CD14-positive monocyte (primary cell): Measurements from ENCODE around the gene MYO7B. TPM values are rescaled to one million over a fixed set of nuclear protein-coding genes. Genes with fewer than 3 reads are reported as not detected.

Experiments used
- DNase-seq, 3 donors: peaks; one replicate each; pipeline ENCODE4 v3.0.0-alpha.2; 2011 to 2022
- H2AFZ ChIP-seq: 2 replicates; pipeline ENCODE4 v1.6.0; 2012; ENCODE audit warnings: mild to moderate bottlenecking, low read depth, low read length, inconsistent platforms; ENCODE audit not compliant: insufficient read depth, poor library complexity, severe bottlenecking
- H3K27ac ChIP-seq, 2 donors: 1 replicate in 1 of 2; 2 replicates in 1 of 2; pipeline ENCODE4 v1.5.1; 2012 to 2013; ENCODE audit warnings: low read length in 2 of 2, control low read depth in 1 of 2, inconsistent platforms in 1 of 2, low read depth in 1 of 2, mild to moderate bottlenecking in 1 of 2
- H3K27me3 ChIP-seq, 2 donors: one replicate each; pipeline versions ENCODE4 v1.6.0 to v1.6.1; 2011 to 2013; ENCODE audit warnings: low read length in 2 of 2; ENCODE audit not compliant: control insufficient read depth in 2 of 2, insufficient read depth in 2 of 2
- H3K36me3 ChIP-seq, 2 donors: replicated peaks in 1 of 2; 1 replicate in 1 of 2; 2 replicates in 1 of 2; pipeline versions ENCODE4 v1.5.1 to v1.6.1; 2012 to 2013; ENCODE audit warnings: low read length in 2 of 2, control low read depth in 1 of 2, inconsistent platforms in 1 of 2, mild to moderate bottlenecking in 1 of 2; ENCODE audit not compliant: insufficient read depth in 2 of 2, control insufficient read depth in 1 of 2
- H3K4me1 ChIP-seq, 2 donors: 1 replicate in 1 of 2; 2 replicates in 1 of 2; pipeline versions ENCODE4 v1.5.1 to v1.6.1; 2012 to 2013; ENCODE audit warnings: low read length in 2 of 2, control low read depth in 1 of 2, inconsistent platforms in 1 of 2, mild to moderate bottlenecking in 1 of 2, moderate library complexity in 1 of 2; ENCODE audit not compliant: insufficient read depth in 2 of 2, control insufficient read depth in 1 of 2
- H3K4me2 ChIP-seq: replicated peaks from 2 replicates; pipeline ENCODE3; 2012; ENCODE audit warnings: low read length, moderate library complexity, mild to moderate bottlenecking; ENCODE audit not compliant: poor library complexity, severe bottlenecking; ENCODE audit errors: extremely low read depth
- H3K4me3 ChIP-seq, 3 experiments: fragments of 200-600 bp in 1 of 3; sonication (generic) in 1 of 3; replicated peaks in 1 of 3; 1 replicate in 2 of 3; 2 replicates in 1 of 3; pipeline ENCODE4 v1.5.1; 2011 to 2013; ENCODE audit warnings: low read length in 3 of 3, mild to moderate bottlenecking in 3 of 3, control low read depth in 2 of 3, low read depth in 2 of 3, inconsistent platforms in 1 of 3, moderate library complexity in 1 of 3
- H3K79me2 ChIP-seq: 2 replicates; pipeline ENCODE4 v1.6.0; 2012; ENCODE audit warnings: mild to moderate bottlenecking, control low read depth, inconsistent platforms, low read length, moderate library complexity; ENCODE audit not compliant: insufficient read depth
- H3K9ac ChIP-seq: 2 replicates; pipeline ENCODE4 v1.6.0; 2017; ENCODE audit warnings: low read length, mild to moderate bottlenecking; ENCODE audit not compliant: insufficient read depth, poor library complexity, severe bottlenecking
- H3K9me3 ChIP-seq, 2 donors: replicated peaks in 1 of 2; 1 replicate in 1 of 2; 2 replicates in 1 of 2; pipeline versions ENCODE4 v1.5.1 to v1.6.1; 2012 to 2013; ENCODE audit warnings: low read length in 2 of 2, control low read depth in 1 of 2; ENCODE audit not compliant: control insufficient read depth in 1 of 2, insufficient read depth in 1 of 2
- H4K20me1 ChIP-seq: 2 replicates; pipeline ENCODE4 v1.6.0; 2012; ENCODE audit warnings: mild to moderate bottlenecking, low read length, control low read depth, moderate library complexity; ENCODE audit not compliant: insufficient read depth
- H3K27ac Mint-ChIP-seq, 7 donors: one replicate each; pipeline ENCODE4 v1.8.0; 2020; ENCODE audit warnings: mild to moderate bottlenecking in 7 of 7, mixed read lengths in 7 of 7, moderate library complexity in 6 of 7, inconsistent platforms in 2 of 7
- H3K27me3 Mint-ChIP-seq, 3 donors: one replicate each; pipeline ENCODE4 v1.8.0; 2021 to 2022; ENCODE audit warnings: low read depth in 3 of 3, mild to moderate bottlenecking in 3 of 3, mixed read lengths in 3 of 3, moderate library complexity in 3 of 3, inconsistent platforms in 1 of 3
- H3K36me3 Mint-ChIP-seq, 2 donors: one replicate each; pipeline ENCODE4 v1.8.0; 2020; ENCODE audit warnings: mixed read lengths in 2 of 2, inconsistent platforms in 1 of 2, mild to moderate bottlenecking in 1 of 2
- H3K4me1 Mint-ChIP-seq: one replicate; pipeline ENCODE4 v1.8.0; 2020; ENCODE audit warnings: mild to moderate bottlenecking, mixed read lengths
- H3K4me3 Mint-ChIP-seq, 2 donors: one replicate each; pipeline ENCODE4 v1.8.0; 2020; ENCODE audit warnings: mild to moderate bottlenecking in 2 of 2, mixed read lengths in 2 of 2, moderate library complexity in 1 of 2
- H3K9me3 Mint-ChIP-seq, 7 donors: one replicate each; pipeline ENCODE4 v1.8.0; 2020 to 2022; ENCODE audit warnings: mixed read lengths in 7 of 7, mild to moderate bottlenecking in 6 of 7, moderate library complexity in 6 of 7, inconsistent platforms in 2 of 7
- CTCF ChIP-seq: fragments of 200-600 bp; IDR thresholded peaks from one replicate; pipeline ENCODE4 v1.8.0; 2022; ENCODE audit warnings: antibody characterized with exemption, mild to moderate bottlenecking
- WGBS: methylation state at CpG from one replicate; pipeline ENCODE4 v1.1.5; 2013; ENCODE audit warnings: missing lambda C conversion rate; ENCODE audit not compliant: insufficient coverage; 5-methylcytosine and 5-hydroxymethylcytosine counted together
- intact Hi-C, 2 donors: fragments of 100-400 bp; cut with micrococcal nuclease; formaldehyde crosslinking; loops; one replicate each; pipeline versions ENCODE4 v1.15.0 to v1.15.1; 2023
- polyA plus RNA-seq, 3 donors: library from polyadenylated mRNA; depleted of rRNA in 1 of 3; unstranded in 2 of 3; stranded (reverse) in 1 of 3; fragments of 300-500 nt in 2 of 3; fragments of >200 nt in 1 of 3; fragmentation: Illumina TruSeq in 2 of 3; gene quantifications; 1 replicate in 2 of 3; 2 replicates in 1 of 3; pipeline ENCODE4 v1.2.3, GENCODE V29; 2012 to 2021

MYO7B gene
- polyA plus RNA-seq, 3 donors, result 7.3 to 9.8 (median 9.0) TPM

DNA sequence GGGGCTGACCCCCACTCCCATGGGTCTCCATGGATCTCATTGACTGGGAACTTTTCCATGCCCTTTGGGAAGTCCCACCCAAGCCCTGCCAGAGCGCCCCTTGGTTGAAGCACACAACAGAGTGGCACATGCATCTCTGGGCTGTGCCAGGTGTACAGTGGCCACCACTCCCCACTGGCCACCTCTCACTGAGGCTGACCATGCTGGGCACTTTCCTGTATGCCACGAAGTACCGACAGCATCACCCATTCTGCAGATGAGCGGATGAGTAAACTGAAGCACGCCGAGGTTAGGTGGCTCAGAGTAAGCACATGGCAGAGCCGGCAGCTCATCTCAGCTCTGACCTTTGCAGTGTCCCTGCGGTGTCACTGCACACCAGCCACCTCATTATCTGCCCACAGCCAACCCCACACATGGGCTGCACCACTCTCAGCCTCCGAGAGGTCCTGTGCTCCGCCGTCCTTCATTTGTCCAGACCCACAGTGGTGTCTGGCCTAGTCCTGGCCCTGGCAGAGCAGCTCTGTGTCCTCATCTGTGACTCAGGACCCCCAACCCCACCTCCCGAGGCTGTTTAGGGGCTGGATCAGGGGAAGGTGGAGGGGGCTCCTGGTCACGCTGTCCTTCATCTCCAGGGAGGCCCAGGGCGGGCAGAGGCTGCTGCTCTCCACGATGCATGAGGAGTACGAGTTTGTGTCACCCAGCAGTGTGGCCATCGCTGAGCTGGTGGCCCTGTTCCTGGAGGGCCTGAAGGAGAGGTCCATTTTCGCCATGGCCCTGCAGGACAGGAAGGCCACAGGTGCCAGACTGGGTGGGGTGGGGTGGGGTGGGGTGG, 92.5 kb downstream of the MYO7B start:
- Histone ChIP-seq H2AFZ (no peak overlapping the region), H3K4me2 (no peak overlapping the region), H3K27ac (no peak overlapping the region), H3K4me3 (no peak overlapping the region), H3K27me3 (no peaks in the 10 kb centered on the region), H3K36me3 (no peaks in the 10 kb centered on the region), H3K79me2 (no peaks in the 10 kb centered on the region), H3K9ac (no peak overlapping the region), H4K20me1 (no peaks in the 10 kb centered on the region), H3K9me3 (no peaks in the 10 kb centered on the region), H3K4me1 (peaks cover 38 to 40% of the 10 kb centered on the region in 2 donors)
- Mint-ChIP-seq H3K27ac (no peak overlapping the region), H3K4me3 (no peak overlapping the region), H3K27me3 (peaks cover 0 to 14% (median 4%) of the 10 kb centered on the region in 3 donors), H3K4me1 (peaks cover 34% of the 10 kb centered on the region), H3K36me3 (no peaks in the 10 kb centered on the region), H3K9me3 (no peaks in the 10 kb centered on the region)
- WGBS, result 98% methylated on average over 13 of the region's 18 CpGs
- intact Hi-C loops, result no loop called here
- no peak for TF ChIP-seq CTCF
- DNase-seq, result no peak

GRCh38 chr2:127628767-127629614, 93.5 kb downstream of the MYO7B start:
- H3K36me3 Mint-ChIP-seq, result no peaks in the 10 kb centered on the region
- Histone ChIP-seq H3K9ac (peak overlapping the region; percentile 35), H3K27ac (peak overlapping the region in 1 of 2 donors; percentile 86), H2AFZ (no peak overlapping the region), H3K4me1 (peaks cover 49 to 50% of the 10 kb centered on the region in 2 donors), H4K20me1 (no peaks in the 10 kb centered on the region), H3K9me3 (no peaks in the 10 kb centered on the region), H3K4me2 (no peak overlapping the region), H3K79me2 (no peaks in the 10 kb centered on the region), H3K4me3 (no peak overlapping the region), H3K36me3 (no peaks in the 10 kb centered on the region), H3K27me3 (no peaks in the 10 kb centered on the region)
- peaks cover 44% of the 10 kb centered on the region for H3K4me1 Mint-ChIP-seq
- H3K9me3 Mint-ChIP-seq, result no peaks in the 10 kb centered on the region
- WGBS, result 97% methylated on average over 15 of the region's 17 CpGs
- TF ChIP-seq CTCF, result no peak
- no peak overlapping the region for H3K4me3 Mint-ChIP-seq
- peaks cover 0 to 11% (median 3%) of the 10 kb centered on the region in 3 donors for H3K27me3 Mint-ChIP-seq
- DNase-seq, result no peak
- intact Hi-C loops, result no loop called here
- peak overlapping the region in 2 of 7 donors; percentile 64 to 71 for H3K27ac Mint-ChIP-seq
